Prostate gland (tissue), 2 donors: ENCODE data around the gene DHX36.

Source experiments
- POLR2A ChIP-seq: fragments of 450-650 bp; IDR thresholded peaks from one replicate; pipeline ENCODE4 v1.6.1; 2016; ENCODE audit warnings: antibody characterized with exemption, mild to moderate bottlenecking
- TF ChIP-seq, protein P1 (sequence below), 4 experiments: fragments of 200-600 bp in 2 of 4; fragments of 450-650 bp in 2 of 4; sonication (generic) in 2 of 4; IDR thresholded peaks; 1 replicate in 3 of 4; 2 replicates in 1 of 4; pipeline ENCODE4 v1.5.1; 2016 to 2019; ENCODE audit warnings: antibody characterized with exemption in 4 of 4, mild to moderate bottlenecking in 2 of 4, moderate library complexity in 2 of 4

DNA sequence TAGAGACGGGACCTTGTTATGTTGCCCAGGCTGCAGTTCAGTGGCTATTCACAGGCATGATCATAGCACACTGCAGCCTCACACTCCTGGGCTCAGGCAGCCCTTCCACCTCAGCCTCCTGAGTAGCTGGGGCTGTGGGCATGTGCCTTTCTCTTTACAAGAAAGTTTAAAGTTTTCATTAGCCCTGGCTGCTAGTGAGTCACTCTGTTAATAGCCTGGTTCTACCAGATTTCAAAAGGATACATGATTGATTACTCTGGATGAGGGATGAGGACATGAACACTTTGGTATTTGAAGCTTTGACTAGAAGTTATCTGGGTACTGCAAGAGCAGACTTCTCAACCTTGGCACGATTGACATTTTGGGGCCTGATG, 95.1 kb downstream of the DHX36 start:
- TF ChIP-seq POLR2A: no peak
- TF ChIP-seq, protein P1, sequence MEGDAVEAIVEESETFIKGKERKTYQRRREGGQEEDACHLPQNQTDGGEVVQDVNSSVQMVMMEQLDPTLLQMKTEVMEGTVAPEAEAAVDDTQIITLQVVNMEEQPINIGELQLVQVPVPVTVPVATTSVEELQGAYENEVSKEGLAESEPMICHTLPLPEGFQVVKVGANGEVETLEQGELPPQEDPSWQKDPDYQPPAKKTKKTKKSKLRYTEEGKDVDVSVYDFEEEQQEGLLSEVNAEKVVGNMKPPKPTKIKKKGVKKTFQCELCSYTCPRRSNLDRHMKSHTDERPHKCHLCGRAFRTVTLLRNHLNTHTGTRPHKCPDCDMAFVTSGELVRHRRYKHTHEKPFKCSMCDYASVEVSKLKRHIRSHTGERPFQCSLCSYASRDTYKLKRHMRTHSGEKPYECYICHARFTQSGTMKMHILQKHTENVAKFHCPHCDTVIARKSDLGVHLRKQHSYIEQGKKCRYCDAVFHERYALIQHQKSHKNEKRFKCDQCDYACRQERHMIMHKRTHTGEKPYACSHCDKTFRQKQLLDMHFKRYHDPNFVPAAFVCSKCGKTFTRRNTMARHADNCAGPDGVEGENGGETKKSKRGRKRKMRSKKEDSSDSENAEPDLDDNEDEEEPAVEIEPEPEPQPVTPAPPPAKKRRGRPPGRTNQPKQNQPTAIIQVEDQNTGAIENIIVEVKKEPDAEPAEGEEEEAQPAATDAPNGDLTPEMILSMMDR (IDR thresholded peaks at IDR 0.05): no peak
